H1 (cell line): Measurements from ENCODE around the gene DRC1. TPM values are rescaled to one million over a fixed set of nuclear protein-coding genes. Genes with fewer than 3 reads are reported as not detected.

Experiments
- CTCF ChIA-PET: fragments of 300-600 bp; sonication (Branson Sonifier 250); formaldehyde crosslinking; loops from one replicate; lab custom pipeline; 2021; ENCODE audit not compliant: partially characterized antibody; lab: Charles Lee
- POLR2A ChIA-PET: fragments of 300-600 bp; sonication (Branson Sonifier 250); formaldehyde crosslinking; loops from one replicate; lab custom pipeline; 2021; ENCODE audit warnings: inconsistent platforms; ENCODE audit not compliant: partially characterized antibody; lab: Charles Lee
- DNase-seq, 2 experiments: peaks; one replicate each; pipeline versions ENCODE4 v3.0.0 to v3.0.0-alpha.2; 2010 to 2022; ENCODE audit warnings: low spot score in 2 of 2, low read depth in 1 of 2, mixed read lengths in 1 of 2
- FAIRE-seq: peaks from 2 replicates; lab custom pipeline; 2011; peaks lifted over from hg19 to GRCh38; lab: Jason Lieb, UNC
- H2AFZ ChIP-seq: 2 replicates; pipeline ENCODE4 v1.8.1; 2012; ENCODE audit warnings: low read length, inconsistent platforms
- H2AK5ac ChIP-seq: 2 replicates; pipeline ENCODE4 v1.6.1; 2013; ENCODE audit warnings: low read depth, low read length
- H2BK120ac ChIP-seq: replicated peaks from 2 replicates; pipeline ENCODE3; 2013; ENCODE audit warnings: low read depth, low read length, inconsistent platforms
- H2BK12ac ChIP-seq: 2 replicates; pipeline ENCODE4 v1.6.1; 2013; ENCODE audit warnings: low read depth, low read length
- H2BK15ac ChIP-seq: 2 replicates; pipeline ENCODE4 v1.6.1; 2013; ENCODE audit warnings: low read length
- H2BK20ac ChIP-seq: 2 replicates; pipeline ENCODE4 v1.6.1; 2013; ENCODE audit warnings: low read length
- H2BK5ac ChIP-seq: 2 replicates; pipeline ENCODE4 v1.6.1; 2013; ENCODE audit warnings: low read depth, low read length
- H3K14ac ChIP-seq: 2 replicates; pipeline ENCODE4 v1.6.1; 2013; ENCODE audit warnings: inconsistent platforms; ENCODE audit not compliant: insufficient read length
- H3K18ac ChIP-seq: 2 replicates; pipeline ENCODE4 v1.6.1; 2013; ENCODE audit warnings: low read length; ENCODE audit errors: extremely low read depth
- H3K23ac ChIP-seq: 2 replicates; pipeline ENCODE4 v1.6.1; 2013; ENCODE audit warnings: inconsistent platforms; ENCODE audit not compliant: insufficient read length
- H3K23me2 ChIP-seq: 2 replicates; pipeline ENCODE4 v1.6.1; 2013; ENCODE audit warnings: low read depth, low read length
- H3K27ac ChIP-seq: 2 replicates; pipeline ENCODE4 v1.6.1; 2011; ENCODE audit warnings: low read depth, low read length, inconsistent platforms
- H3K27me3 ChIP-seq, 4 experiments: replicated peaks in 1 of 4; 1 replicate in 1 of 4; 2 replicates in 3 of 4; pipeline versions ENCODE4 v1.6.1 to v1.8.1; 2011 to 2013; ENCODE audit warnings: low read length in 3 of 4, mild to moderate bottlenecking in 3 of 4, inconsistent platforms in 2 of 4, mixed read lengths in 2 of 4, moderate library complexity in 1 of 4; ENCODE audit not compliant: control insufficient read depth in 3 of 4, insufficient read depth in 3 of 4; ENCODE audit errors: extremely low read depth in 1 of 4
- H3K36me3 ChIP-seq, 4 experiments: 2 replicates each; pipeline versions ENCODE4 v1.6.1 to v1.8.1; 2011 to 2013; ENCODE audit warnings: mild to moderate bottlenecking in 4 of 4, low read length in 3 of 4, moderate library complexity in 2 of 4, control low read depth in 1 of 4, inconsistent platforms in 1 of 4; ENCODE audit not compliant: insufficient read depth in 4 of 4, control insufficient read depth in 2 of 4
- H3K4ac ChIP-seq: replicated peaks from 2 replicates; pipeline ENCODE3; 2013; ENCODE audit warnings: low read length, low read depth, mixed read lengths, inconsistent platforms; ENCODE audit not compliant: insufficient read length
- H3K4me1 ChIP-seq, 4 experiments: replicated peaks in 1 of 4; 1 replicate in 1 of 4; 2 replicates in 3 of 4; pipeline versions ENCODE4 v1.6.1 to v1.8.1; 2011 to 2013; ENCODE audit warnings: low read length in 3 of 4, inconsistent platforms in 2 of 4, mixed read lengths in 1 of 4; ENCODE audit not compliant: insufficient read depth in 4 of 4, control insufficient read depth in 3 of 4
- H3K4me2 ChIP-seq, 2 experiments: 2 replicates each; pipeline versions ENCODE4 v1.6.1 to v1.8.1; 2011 to 2013; ENCODE audit warnings: low read depth in 2 of 2, low read length in 2 of 2, control low read depth in 1 of 2, inconsistent platforms in 1 of 2, mild to moderate bottlenecking in 1 of 2; ENCODE audit not compliant: insufficient read depth in 1 of 2
- H3K4me3 ChIP-seq, 4 experiments: fragments of 200-600, 300-600 bp in 1 of 4; sonication (generic), shearing (Covaris generic), sonication (Bioruptor Twin) in 1 of 4; 2 replicates each; pipeline versions ENCODE4 v1.5.1 to v1.8.1; 2011 to 2016; ENCODE audit warnings: low read length in 4 of 4, low read depth in 3 of 4, control low read depth in 2 of 4, inconsistent platforms in 2 of 4, mild to moderate bottlenecking in 2 of 4, mixed read lengths in 1 of 4, moderate library complexity in 1 of 4; ENCODE audit not compliant: insufficient read depth in 2 of 4; ENCODE audit errors: extremely low read depth in 1 of 4
- H3K56ac ChIP-seq: replicated peaks from 2 replicates; pipeline ENCODE3; 2013; ENCODE audit warnings: low read depth, mild to moderate bottlenecking, mixed read lengths, low read length, inconsistent platforms; ENCODE audit not compliant: insufficient read length
- H3K79me1 ChIP-seq: 2 replicates; pipeline ENCODE4 v1.6.1; 2013; ENCODE audit warnings: low read depth, low read length, control low read depth
- H3K79me2 ChIP-seq, 2 experiments: 2 replicates each; pipeline versions ENCODE4 v1.6.1 to v1.8.1; 2012 to 2013; ENCODE audit warnings: low read length in 2 of 2, mild to moderate bottlenecking in 2 of 2, inconsistent platforms in 1 of 2; ENCODE audit not compliant: insufficient read depth in 2 of 2, control insufficient read depth in 1 of 2
- H3K9ac ChIP-seq, 4 experiments: replicated peaks in 1 of 4; 1 replicate in 1 of 4; 2 replicates in 3 of 4; pipeline versions ENCODE4 v1.6.1 to v1.8.1; 2011 to 2013; ENCODE audit warnings: low read depth in 3 of 4, low read length in 3 of 4, control low read depth in 2 of 4, mild to moderate bottlenecking in 2 of 4, moderate library complexity in 2 of 4, inconsistent platforms in 1 of 4; ENCODE audit errors: extremely low read depth in 1 of 4
- H3K9me3 ChIP-seq, 2 experiments: 2 replicates each; pipeline versions ENCODE4 v1.6.1 to v1.8.1; 2012 to 2013; ENCODE audit warnings: mild to moderate bottlenecking in 2 of 2, moderate library complexity in 2 of 2, control low read depth in 1 of 2, inconsistent platforms in 1 of 2, low read depth in 1 of 2, low read length in 1 of 2, mixed read lengths in 1 of 2; ENCODE audit not compliant: insufficient read depth in 2 of 2
- H4K20me1 ChIP-seq, 2 experiments: replicated peaks in 1 of 2; 2 replicates each; pipeline versions ENCODE3 to v1.8.1; 2011 to 2013; ENCODE audit warnings: inconsistent platforms in 2 of 2, low read length in 2 of 2, mild to moderate bottlenecking in 1 of 2; ENCODE audit not compliant: insufficient read depth in 2 of 2, control insufficient read depth in 1 of 2
- H4K5ac ChIP-seq: 2 replicates; pipeline ENCODE4 v1.6.1; 2013; ENCODE audit warnings: low read length, low read depth, mixed read lengths, inconsistent platforms; ENCODE audit not compliant: insufficient read length
- H4K8ac ChIP-seq: 2 replicates; pipeline ENCODE4 v1.8.0; 2013; ENCODE audit warnings: mild to moderate bottlenecking, moderate library complexity, low read length, inconsistent platforms; ENCODE audit not compliant: insufficient read depth; ENCODE audit errors: extremely low read depth
- H4K91ac ChIP-seq: replicated peaks from 2 replicates; pipeline ENCODE3; 2013; ENCODE audit warnings: low read length, mixed read lengths, inconsistent platforms; ENCODE audit not compliant: insufficient read length
- CBX8 ChIP-seq: fragments of 300-800, 300-1000 bp; sonication (generic); IDR thresholded peaks from 2 replicates; pipeline ENCODE4 v1.7.1; 2016; ENCODE audit warnings: low read depth, low read length, borderline replicate concordance
- KDM5A ChIP-seq: fragments of 200-600 bp; IDR thresholded peaks from 2 replicates; pipeline ENCODE4 v1.7.1; 2012; ENCODE audit warnings: mild to moderate bottlenecking, low read length, inconsistent platforms, mixed read lengths
- MAFK ChIP-seq: IDR thresholded peaks from 2 replicates; pipeline ENCODE4 v1.6.1; 2012; ENCODE audit warnings: low read depth, mild to moderate bottlenecking, improper control_type of control experiment, low read length
- RNF2 ChIP-seq: fragments of 200-900, 300-1000 bp; sonication (generic); IDR thresholded peaks from 2 replicates; pipeline ENCODE4 v1.7.1; 2016; ENCODE audit warnings: borderline replicate concordance, low read depth, mild to moderate bottlenecking, antibody characterized with exemption, low read length; ENCODE audit not compliant: poor library complexity, severe bottlenecking; ENCODE audit errors: missing control alignments
- RXRA ChIP-seq: IDR thresholded peaks from 2 replicates; pipeline ENCODE4 v1.6.1; 2011; ENCODE audit warnings: low read depth, mild to moderate bottlenecking, low read length, moderate library complexity; ENCODE audit not compliant: insufficient read depth
- TEAD4 ChIP-seq: IDR thresholded peaks from 2 replicates; pipeline ENCODE4 v1.6.1; 2012; ENCODE audit warnings: low read depth, low read length, inconsistent platforms, mixed read lengths
- WGBS, 2 experiments: shearing (Covaris generic) in 1 of 2; methylation state at CpG; one replicate each; pipeline versions ENCODE4 v1.1.6 to v1.1.7; 2013 to 2015; ENCODE audit warnings: low lambda C conversion rate in 2 of 2, mixed read lengths in 2 of 2, inconsistent platforms in 1 of 2, low coverage in 1 of 2, missing lambda C conversion rate in 1 of 2; ENCODE audit not compliant: insufficient replicate concordance in 2 of 2, insufficient coverage in 1 of 2, insufficient read length in 1 of 2; ENCODE audit errors: extremely low coverage in 1 of 2, missing lambda C conversion rate in 1 of 2; 5-methylcytosine and 5-hydroxymethylcytosine counted together
- polyA plus RNA-seq, 7 experiments: library from polyadenylated mRNA; depleted of rRNA in 3 of 7; stranded (reverse) in 5 of 7; unstranded in 2 of 7; fragments of >200 nt in 5 of 7; fragments of 200-250 nt in 2 of 7; gene quantifications; 1 replicate in 5 of 7; 2 replicates in 1 of 7; 4 replicates in 1 of 7; pipeline versions ENCODE4 v1.2.1 to v1.2.3, GENCODE V29; 2011 to 2013; ENCODE audit warnings: missing spikeins in 2 of 7, mixed read lengths in 2 of 7
- total RNA-seq: library from RNA; stranded (reverse); fragmentation: NEBNext Ultra II Directional; extraction: Animal tissue kit (Norgen Biotek cat#: 25700); gene quantifications from 2 replicates; pipeline ENCODE4 v1.2.1, GENCODE V29; 2021

DRC1 gene
- total and polyA plus RNA-seq, 2 of the 8 experiments (the other 6 are each of a cell fraction or from before 2014, with no cell fraction given) = 0.08 TPM; not detected in 1

- Histone ChIP-seq H3K79me2 (no peaks in the 10 kb centered on the region), H2BK15ac (no peak overlapping the region), H3K4me1 (no peaks in the 10 kb centered on the region), H3K27me3 (no peaks in the 10 kb centered on the region), H2AK5ac (no peak overlapping the region), H3K14ac (no peak overlapping the region), H3K4me3 (no peak overlapping the region), H2BK5ac (no peak overlapping the region), H3K9ac (no peak overlapping the region), H3K27ac (no peak overlapping the region), H4K20me1 (peaks cover 0 to 2% of the 10 kb centered on the region in 2 experiments), H4K5ac (no peak overlapping the region), H3K36me3 (peaks cover 0 to 21% (median 11%) of the 10 kb centered on the region in 4 experiments; a peak in 5 of 8 replicates), H4K91ac (no peak overlapping the region), H2BK120ac (no peak overlapping the region), H3K18ac (no peak overlapping the region), H2BK12ac (no peak overlapping the region), H3K4ac (no peak overlapping the region), H4K8ac (no peak overlapping the region), H3K9me3 (no peaks in the 10 kb centered on the region), H3K23ac (peak overlapping the region; percentile 32), H3K23me2 (no peaks in the 10 kb centered on the region), H2AFZ (no peak overlapping the region), H3K79me1 (no peaks in the 10 kb centered on the region), H3K4me2 (no peak overlapping the region), H3K56ac (no peak overlapping the region), H2BK20ac (no peak overlapping the region)
- TF ChIP-seq RXRA (no peak), CBX8 (no peak), TEAD4 (no peak), RNF2 (no peak), MAFK (no peak), KDM5A (no peak)
- 94% methylated on average over 2 of the region's 2 CpGs; no CpG with 5 or more reads in 1 of the 2 experiments for WGBS, 2 experiments
- DNase-seq (no peak), FAIRE-seq (no peak)
- CTCF ChIA-PET = no interaction called here
- POLR2A ChIA-PET = interaction anchor here (1.2 kb wide), 1 partner anchor 75 kb away, joined by 3 read pairs; no protein-coding TSS in a partner anchor
Observed at GRCh38 chr2:26380281-26380680, 21.4 kb upstream of the DRC1 start.
